Activated T-cell treated with anti-CD3 and anti-CD28 coated beads for 4 hours (primary cell): Measurements from ENCODE around the gene SDK2.
A peak's percentile ranks its signal among the peaks of the same experiment; 100 is the strongest.

Experiments used
- DNase-seq: peaks from one replicate; pipeline ENCODE4 v3.0.0-alpha.2; 2020

The SDK2 gene

DNA sequence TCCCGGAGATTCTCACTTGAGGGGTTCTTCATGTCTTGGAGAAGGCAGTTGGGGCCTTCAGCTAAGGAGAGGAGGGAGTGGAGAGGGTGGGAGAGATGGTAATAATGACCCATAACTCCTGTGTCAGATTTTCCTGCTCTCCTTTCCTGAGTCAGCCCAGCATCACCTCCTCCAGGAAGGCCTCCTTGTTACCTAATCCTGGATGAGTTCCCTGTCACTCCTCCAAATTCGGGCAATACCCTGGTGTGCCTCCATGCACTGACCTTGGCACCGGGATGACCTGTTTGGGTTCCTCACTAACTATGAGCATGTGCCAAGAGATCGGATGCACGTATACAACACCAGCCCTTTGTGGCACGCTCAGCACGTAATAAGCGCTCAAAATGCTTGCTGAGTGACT is 38.8 kb downstream of the SDK2 start:
- no peak for DNase-seq

GRCh38 chr17:73604476-73604875 is 39.8 kb downstream of the SDK2 start:
- no peak for DNase-seq

- DNase-seq = no peak
These were observed 40.3 kb downstream of the SDK2 start for GRCh38 chr17:73603971-73604370.

DNA sequence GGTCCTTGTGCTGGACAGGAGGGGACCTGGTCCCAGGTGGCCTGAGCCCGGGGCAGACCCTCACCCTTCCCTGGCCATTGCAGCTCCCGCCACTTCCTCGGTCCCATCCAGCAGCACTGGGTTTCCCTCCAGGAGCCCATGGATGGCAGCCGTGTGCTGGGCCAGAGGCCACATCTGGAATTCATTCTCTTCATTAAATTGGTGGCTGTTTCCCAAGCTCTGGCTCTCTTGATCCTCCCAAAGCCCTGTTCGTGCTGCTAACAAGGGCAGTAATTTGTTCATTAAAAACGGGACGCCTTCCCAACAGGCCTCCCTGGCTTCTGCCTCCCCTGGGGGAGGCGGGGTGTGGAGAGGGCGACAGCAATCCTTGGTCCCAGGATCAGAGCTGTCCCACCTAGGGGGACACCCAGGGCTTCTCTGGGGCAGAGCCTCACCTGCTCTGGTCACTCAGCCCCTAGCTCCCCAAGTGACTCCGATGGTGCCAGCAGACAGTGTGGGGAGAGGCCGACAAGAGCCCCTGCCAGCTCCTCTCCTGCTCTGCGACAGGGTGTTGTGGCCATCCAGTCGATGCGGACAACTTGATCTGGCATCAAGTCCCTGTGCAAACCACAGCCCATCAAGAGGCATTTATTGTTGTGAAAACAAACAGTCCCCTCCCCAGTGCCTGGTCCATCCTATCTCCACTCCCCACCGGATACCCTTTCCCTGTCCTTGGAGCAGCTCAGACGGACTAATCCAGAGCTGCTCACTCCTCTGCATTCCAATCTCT is 44.0 kb downstream of the SDK2 start:
- DNase-seq = no peak

DNA sequence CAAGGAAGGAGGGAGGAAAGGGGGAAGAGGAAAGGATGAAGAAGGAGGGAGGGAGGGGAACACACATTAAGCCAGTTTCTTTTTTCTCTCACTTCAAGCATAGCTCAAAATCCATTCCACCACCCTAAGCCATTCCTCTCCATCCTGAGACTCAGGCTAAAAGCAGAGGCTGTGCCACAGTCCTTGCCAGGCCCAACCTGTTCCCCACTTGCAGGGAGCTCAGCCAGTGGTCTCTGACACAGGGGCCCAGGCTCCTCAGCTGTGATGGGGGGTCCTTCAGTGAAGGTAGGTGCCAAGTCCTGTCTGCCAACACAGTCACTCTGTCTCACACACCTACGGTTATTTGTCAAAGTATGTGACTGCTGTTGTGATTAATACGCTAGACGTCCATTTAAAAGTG is 44.6 kb downstream of the SDK2 start:
- no peak for DNase-seq

GRCh38 chr17:73598212-73598611 is 46.0 kb downstream of the SDK2 start:
- no peak for DNase-seq

GRCh38 chr17:73595931-73596330 is 48.3 kb downstream of the SDK2 start:
- no peak for DNase-seq

GRCh38 chr17:73595479-73595878 is 48.8 kb downstream of the SDK2 start:
- DNase-seq = no peak

DNA sequence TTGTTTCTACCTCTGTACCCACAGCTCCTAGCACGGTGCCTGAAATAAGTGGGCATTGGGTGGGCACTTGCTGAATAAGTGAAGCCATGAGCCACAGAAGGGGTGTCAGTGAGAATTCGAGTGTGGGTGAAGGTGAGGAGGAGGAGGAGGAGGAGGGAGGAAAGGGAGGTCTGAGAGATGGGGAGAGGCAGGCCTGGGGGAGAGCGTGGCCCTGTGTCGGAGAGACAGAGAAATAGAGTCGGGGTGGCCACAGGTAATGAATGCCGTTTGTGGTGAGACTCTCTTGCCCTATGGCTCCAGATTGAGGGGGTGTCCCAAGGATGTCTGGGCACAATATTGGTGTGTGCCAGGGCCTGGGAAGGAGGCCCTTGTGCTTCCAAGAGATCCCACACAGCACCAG is 49.2 kb downstream of the SDK2 start:
- no peak for DNase-seq

DNA sequence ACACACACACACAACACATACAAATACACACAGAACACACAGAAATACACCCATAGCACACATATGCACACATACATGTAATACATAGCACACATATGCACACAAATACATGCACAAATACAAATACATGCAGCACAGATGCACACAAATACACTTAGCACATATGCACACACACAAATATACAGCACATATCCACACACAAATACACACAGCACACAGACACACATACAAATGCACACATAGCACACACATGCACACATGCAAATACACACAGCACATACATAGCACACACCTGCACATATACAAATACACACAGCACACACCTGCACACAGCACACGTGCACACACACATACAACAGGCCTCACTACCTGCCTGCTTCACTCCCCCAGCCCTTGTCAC is 49.6 kb downstream of the SDK2 start:
- DNase-seq = no peak

GRCh38 chr17:73594025-73594424 is 50.2 kb downstream of the SDK2 start:
- no peak for DNase-seq

DNA sequence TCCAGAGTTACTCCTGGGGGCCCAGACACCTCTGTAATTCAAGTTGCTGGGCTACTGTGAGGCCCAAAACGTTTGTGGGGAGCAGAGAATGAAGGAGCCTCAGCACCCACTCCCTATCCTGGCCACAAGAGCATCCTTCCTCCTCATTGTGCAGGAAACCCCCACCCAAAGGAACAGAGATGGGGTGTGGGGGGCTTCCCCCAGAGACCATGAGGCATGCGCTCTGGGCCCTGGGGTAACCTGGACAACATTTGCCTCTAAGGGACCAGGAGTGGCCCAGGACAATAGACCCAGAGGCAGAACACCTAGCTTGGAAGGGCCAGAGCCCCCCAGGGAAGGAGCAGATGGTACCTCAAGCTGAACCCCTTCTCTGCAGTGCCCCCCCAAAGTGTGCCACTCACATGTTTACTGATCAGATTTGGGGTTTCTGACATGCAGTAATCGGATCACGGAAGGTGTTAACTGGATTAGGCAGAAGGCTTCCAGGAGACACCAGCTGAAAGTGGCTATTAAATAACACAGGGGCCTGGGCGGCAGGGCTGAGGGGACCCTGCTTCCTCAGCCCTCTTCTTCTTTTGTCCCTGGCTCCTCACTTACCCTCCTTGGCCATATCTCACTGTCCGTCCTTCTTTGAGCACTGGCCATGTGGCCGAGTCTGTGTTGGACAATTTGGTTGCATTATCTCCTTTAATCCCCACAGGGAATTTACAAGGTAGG is 50.8 kb downstream of the SDK2 start:
- DNase-seq = no peak

DNA sequence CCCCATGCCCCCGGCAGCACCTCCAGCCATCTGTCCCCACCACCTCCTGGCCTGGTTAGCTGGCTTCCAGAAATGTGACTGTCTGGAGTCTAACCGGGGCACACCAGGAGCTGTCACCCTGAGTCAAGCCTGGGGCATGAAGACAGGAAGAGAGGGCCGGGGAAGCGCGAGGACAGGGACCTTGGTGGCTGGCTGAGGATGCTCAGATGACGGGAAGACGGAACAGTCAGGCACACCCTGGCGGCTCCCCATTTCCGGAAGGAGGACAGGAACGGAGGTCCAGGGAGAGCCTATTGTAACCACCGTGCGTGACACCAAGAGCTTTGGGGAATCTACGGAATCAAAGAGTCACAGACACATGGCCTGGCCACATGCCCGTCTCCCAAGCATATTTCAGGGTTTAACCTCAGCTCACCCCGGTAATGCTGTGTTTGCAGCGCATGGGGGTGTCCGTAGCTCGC is 51.7 kb downstream of the SDK2 start:
- peak; percentile 7 for DNase-seq

DNA sequence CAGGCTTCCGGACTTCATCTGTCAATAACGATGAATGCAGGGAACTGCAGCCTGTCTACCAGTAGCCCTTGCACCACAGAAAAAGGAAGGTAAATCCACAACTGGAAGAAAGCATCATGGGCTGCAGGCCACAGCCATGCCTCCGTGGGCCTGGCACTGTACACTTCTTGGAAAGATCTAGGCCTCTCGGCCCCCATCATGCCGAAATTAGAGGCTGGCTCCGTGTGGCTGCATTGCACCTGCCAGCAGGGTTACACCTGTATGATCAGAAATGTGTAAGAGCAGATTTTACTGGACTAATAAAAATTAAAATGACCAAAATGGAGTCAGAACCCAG is 52.2 kb downstream of the SDK2 start:
- DNase-seq = no peak

GRCh38 chr17:73591296-73592078 is 52.8 kb downstream of the SDK2 start:
- peak; percentile 13 for DNase-seq

- DNase-seq = no peak
These were observed 54.8 kb downstream of the SDK2 start for GRCh38 chr17:73589363-73589980.

DNA sequence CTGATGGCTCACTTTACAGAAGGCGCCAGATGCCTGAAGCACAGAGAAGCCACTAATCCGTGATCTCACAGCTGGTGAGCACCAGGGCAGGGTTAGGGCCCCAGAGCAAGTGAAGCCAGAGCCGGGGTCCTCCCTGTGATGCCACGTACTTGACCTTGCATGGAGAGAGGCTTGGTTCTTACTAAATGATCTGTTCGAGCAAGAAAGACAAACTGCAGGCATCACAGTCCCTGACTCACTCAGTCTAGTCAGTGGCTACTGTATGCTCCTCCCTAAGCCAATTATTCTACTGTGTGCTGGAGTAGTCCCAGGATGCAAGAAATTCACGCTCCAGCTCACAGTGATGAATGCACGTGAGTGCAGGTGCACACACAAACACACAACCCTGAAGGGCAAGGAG is 55.4 kb downstream of the SDK2 start:
- DNase-seq = no peak

GRCh38 chr17:73588301-73588846 is 55.9 kb downstream of the SDK2 start:
- no peak for DNase-seq

DNA sequence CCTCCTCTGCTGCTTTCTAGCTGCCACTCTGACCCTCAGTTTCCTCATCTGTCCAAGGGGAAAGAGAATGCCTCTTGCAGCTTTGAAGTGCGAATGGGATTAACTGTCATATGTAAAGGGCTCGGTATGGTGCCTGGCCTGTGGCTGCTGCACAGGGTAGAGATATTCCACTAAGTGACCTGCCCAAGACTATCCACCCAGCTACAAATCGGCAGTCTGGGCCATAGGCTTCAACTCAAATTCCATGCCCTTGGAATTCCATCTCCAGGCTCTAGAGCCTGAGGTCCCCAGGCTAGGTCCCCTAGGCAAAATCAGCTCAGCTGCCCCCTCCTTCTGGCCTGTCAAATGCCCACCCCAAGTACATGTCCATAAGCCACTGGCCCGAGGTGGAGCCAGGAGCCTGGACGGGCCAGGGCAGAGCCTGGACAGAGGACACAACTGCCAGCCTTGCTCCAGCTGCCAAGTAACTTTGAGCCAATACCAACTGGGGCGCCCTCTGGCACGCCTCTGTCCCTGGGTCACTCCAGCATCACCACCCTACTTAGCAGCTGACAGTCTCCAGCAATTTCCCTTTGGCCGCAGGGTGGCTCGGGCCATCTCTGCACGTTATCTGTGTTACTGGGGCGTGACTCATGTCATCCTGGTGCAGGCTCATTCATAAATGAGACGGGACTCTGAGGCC is 57.2 kb downstream of the SDK2 start:
- DNase-seq = no peak

GRCh38 chr17:73586275-73586832 is 57.9 kb downstream of the SDK2 start:
- no peak for DNase-seq

GRCh38 chr17:73585583-73585982 is 58.7 kb downstream of the SDK2 start:
- DNase-seq = no peak

DNA sequence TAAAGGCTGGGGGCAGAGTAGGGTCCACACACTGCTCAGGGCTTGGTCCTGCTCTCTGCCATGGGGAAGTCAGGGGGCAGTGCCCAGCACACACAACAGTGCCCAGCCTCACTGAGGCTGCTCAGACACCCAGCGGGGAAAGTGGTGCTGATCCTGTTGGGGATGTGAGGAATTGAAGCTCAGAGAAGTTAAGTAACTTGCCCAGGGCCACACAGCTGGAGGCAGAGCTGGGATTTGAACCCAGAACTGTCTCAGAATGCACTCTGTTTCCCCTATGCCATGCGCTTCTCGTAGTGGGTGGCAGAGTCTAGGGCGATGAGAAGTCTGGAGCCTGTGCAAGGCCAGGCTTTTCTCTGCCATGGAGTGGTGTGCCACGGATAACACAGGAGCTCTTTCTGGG is 59.3 kb downstream of the SDK2 start:
- DNase-seq = no peak
